Brain microvascular endothelial cell (primary cell): ENCODE data around the gene FAM174B.

Experiments used
- DNase-seq: peaks from one replicate; pipeline ENCODE4 v3.0.0-alpha.2; 2020
- H3K27ac ChIP-seq: fragments of 250-450 bp; sonication (Bioruptor Pico); 2 replicates; pipeline ENCODE4 v1.5.1; 2020; ENCODE audit warnings: mild to moderate bottlenecking, moderate library complexity
- H3K27me3 ChIP-seq: fragments of 250-450 bp; sonication (Bioruptor Pico); replicated peaks from 2 replicates; pipeline ENCODE4 v1.5.1; 2020; ENCODE audit warnings: mild to moderate bottlenecking
- H3K36me3 ChIP-seq: fragments of 250-450 bp; sonication (Bioruptor Pico); replicated peaks from 2 replicates; pipeline ENCODE4 v1.5.1; 2020; ENCODE audit warnings: mild to moderate bottlenecking
- H3K4me3 ChIP-seq: 2 replicates; pipeline ENCODE4 v1.5.1; 2011; ENCODE audit warnings: low read depth, mild to moderate bottlenecking, control low read depth, low read length, moderate library complexity
- CTCF ChIP-seq: IDR thresholded peaks from 2 replicates; pipeline ENCODE4 v1.5.1; 2011; ENCODE audit warnings: low read depth, mild to moderate bottlenecking, moderate library complexity, low read length, control low read depth, inconsistent platforms; ENCODE audit errors: missing control alignments
- in situ Hi-C: cut with HindIII; loops from 2 replicates; pipeline ENCODE4 v1.10.0; 2017; ENCODE audit warnings: low sequenced_read_pairs, low pct_ligation_motif_present

FAM174B gene

DNA sequence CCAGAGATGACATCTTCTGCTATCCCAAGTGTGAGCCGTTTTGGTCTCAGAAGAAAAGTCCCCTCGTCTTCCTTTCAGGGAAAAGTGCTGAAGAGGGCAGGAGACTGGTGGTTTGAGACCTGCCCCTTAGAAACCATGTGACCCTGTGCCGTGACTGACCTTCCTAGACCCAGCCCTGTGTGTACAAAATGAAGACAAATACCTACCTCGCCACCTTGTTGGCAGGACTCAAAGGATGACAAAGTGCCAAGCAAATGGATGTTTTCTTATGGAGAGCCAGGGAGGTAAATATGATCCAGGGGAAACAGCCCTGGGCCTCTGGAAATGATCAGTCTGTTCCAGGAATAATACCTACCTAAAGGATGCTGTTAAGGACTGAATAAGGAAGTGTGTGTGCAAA, 41.3 kb downstream of the FAM174B start:
- no peak for TF ChIP-seq CTCF

DNA sequence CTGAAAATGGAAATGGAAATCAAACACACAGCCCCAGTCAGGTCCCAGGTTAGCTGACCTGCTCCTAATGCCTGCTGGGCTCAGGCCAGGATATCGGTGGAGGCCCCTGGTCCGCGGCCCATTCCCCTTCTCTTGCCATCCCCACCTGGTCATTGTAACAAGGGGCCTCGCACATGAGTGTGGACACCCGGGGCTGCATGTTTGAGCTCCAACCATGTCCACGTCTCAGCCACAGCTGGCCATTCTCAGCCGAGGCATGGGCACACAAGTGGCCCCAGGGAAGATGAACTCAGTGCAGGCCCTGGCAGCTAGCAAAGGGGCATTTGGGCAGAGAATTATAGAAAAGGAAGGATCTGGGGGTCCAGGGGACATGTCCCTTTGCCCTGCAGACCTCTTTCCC, 41.7 kb downstream of the FAM174B start:
- Histone ChIP-seq H3K27ac (no peak overlapping the region), H3K27me3 (no peaks in the 10 kb centered on the region), H3K4me3 (no peak overlapping the region), H3K36me3 (no peaks in the 10 kb centered on the region)
- DNase-seq, result no peak
- TF ChIP-seq CTCF, result no peak
- in situ Hi-C loops, result no loop called here

More for the DNA sequence above, 41.3 kb downstream of the FAM174B start:
- DNase-seq, result no peak
- Histone ChIP-seq H3K36me3 (no peaks in the 10 kb centered on the region), H3K4me3 (no peak overlapping the region), H3K27me3 (no peaks in the 10 kb centered on the region), H3K27ac (no peak overlapping the region)
- in situ Hi-C loops, result no loop called here

DNA sequence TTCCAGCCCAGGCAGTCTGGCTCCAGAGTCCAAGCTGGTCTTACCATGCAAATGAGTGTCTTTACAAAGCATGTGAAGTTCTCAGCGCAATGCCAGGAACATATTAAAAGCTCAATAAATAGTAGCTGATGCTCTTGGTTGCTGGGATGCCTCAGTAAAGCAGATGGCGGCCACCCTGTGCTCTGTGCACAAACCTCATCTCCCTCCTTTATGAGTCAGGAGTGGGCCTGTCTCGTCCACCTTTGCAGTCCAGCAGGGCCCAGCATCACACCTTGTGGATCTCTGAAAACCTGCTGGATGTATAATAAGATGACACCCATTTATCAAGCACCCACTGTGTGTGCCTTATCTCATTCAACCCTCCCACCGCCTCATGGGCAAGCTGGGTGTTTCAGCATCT, 42.7 kb downstream of the FAM174B start:
- DNase-seq, result no peak
- no peak for TF ChIP-seq CTCF
- in situ Hi-C loops, result no loop called here
- Histone ChIP-seq H3K27me3 (no peaks in the 10 kb centered on the region), H3K36me3 (no peaks in the 10 kb centered on the region), H3K4me3 (no peak overlapping the region), H3K27ac (no peak overlapping the region)

GRCh38 chr15:92611995-92612745, 43.4 kb downstream of the FAM174B start:
- Histone ChIP-seq H3K27me3 (no peaks in the 10 kb centered on the region), H3K27ac (no peak overlapping the region), H3K4me3 (no peak overlapping the region), H3K36me3 (no peaks in the 10 kb centered on the region)
- no peak for DNase-seq
- in situ Hi-C loops, result no loop called here
- peak; percentile 9 for TF ChIP-seq CTCF

- no peaks in the 10 kb centered on the region for H3K36me3 ChIP-seq
- no peaks in the 10 kb centered on the region for H3K27me3 ChIP-seq
- TF ChIP-seq CTCF, result no peak
- no peak for DNase-seq
- H3K27ac ChIP-seq, result no peak overlapping the region
- no peak overlapping the region for H3K4me3 ChIP-seq
- in situ Hi-C loops, result no loop called here
Measured at GRCh38 chr15:92611150-92611549, 44.4 kb downstream of the FAM174B start.

DNA sequence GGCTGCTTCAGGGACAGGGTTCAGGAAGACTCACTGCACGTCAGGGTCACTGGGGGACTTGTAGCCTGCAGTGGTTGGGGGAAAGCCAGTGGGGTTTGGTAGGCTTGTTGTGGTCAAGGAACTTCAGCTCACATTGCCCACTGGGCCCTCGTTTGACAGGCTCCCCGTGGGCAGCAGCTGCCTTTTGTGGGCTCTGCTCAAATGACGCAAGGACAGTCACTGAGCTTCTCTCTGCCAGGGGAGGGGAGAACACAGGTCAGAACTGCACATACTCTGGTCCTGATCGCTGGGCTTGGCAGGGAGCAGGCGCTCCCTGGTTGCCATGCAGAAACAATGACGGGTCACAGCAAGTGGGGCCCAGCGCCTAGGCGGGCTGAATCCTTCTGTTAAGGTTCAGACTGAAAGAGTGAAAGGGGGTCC, 45.5 kb downstream of the FAM174B start:
- no peaks in the 10 kb centered on the region for H3K36me3 ChIP-seq
- H3K4me3 ChIP-seq, result no peak overlapping the region
- H3K27me3 ChIP-seq, result no peaks in the 10 kb centered on the region
- in situ Hi-C loops, result no loop called here
- TF ChIP-seq CTCF, result no peak
- H3K27ac ChIP-seq, result no peak overlapping the region
- DNase-seq, result no peak
